HepG2 (cell line): ENCODE data around the gene SLC36A3. TPM values are rescaled to one million over a fixed set of nuclear protein-coding genes. Genes with fewer than 3 reads are reported as not detected.

ENCODE experiments used
- ATAC-seq: fragments of 200-7000 bp; cut with Tn5 transposase; 3 replicates; pipeline ENCODE4 v1.9.1; 2020; ENCODE audit warnings: mild to moderate bottlenecking, moderate library complexity
- BruUV-seq: library from RNA; stranded (reverse); fragments of 400-500 nt; replicated peaks from 2 replicates; lab custom pipeline; 2021; lab: Mats Ljungman, UMichigan
- CTCF ChIA-PET: fragments of 300-600 bp; formaldehyde crosslinking; extraction: SDS; loops from one replicate; lab custom pipeline; 2021; ENCODE audit warnings: low total read pairs, inconsistent platforms, low intra/inter-chr PET ratio; lab: Yijun Ruan, JAX
- POLR2A ChIA-PET: fragments of 350-600 bp; sonication (Branson Sonifier 250); formaldehyde crosslinking; loops from one replicate; lab custom pipeline; 2020; ENCODE audit warnings: antibody characterized with exemption, inconsistent platforms; lab: Yijun Ruan, JAX
- DNase-seq: peaks from one replicate; pipeline ENCODE4 v3.0.0-alpha.2; 2015; ENCODE audit warnings: low spot score
- FAIRE-seq: peaks from 3 replicates; lab custom pipeline; 2011; peaks lifted over from hg19 to GRCh38; lab: Jason Lieb, UNC
- H2AFZ ChIP-seq: one replicate; pipeline ENCODE4 v1.6.1; 2011; ENCODE audit warnings: low read length, inconsistent platforms
- H3K27ac ChIP-seq: fragments of 300-600 bp; 3 replicates; pipeline ENCODE4 v1.8.0; 2011; ENCODE audit warnings: mixed run types, mild to moderate bottlenecking, mixed read lengths, low read length, inconsistent platforms; ENCODE audit not compliant: insufficient read depth; ENCODE audit errors: extremely low read length
- H3K27me3 ChIP-seq, 2 experiments: fragments of 200-600 bp in 1 of 2; 2 replicates in 1 of 2; 3 replicates in 1 of 2; pipeline versions ENCODE4 v1.6.0 to v1.8.0; 2011; ENCODE audit warnings: low read length in 2 of 2, mild to moderate bottlenecking in 2 of 2, moderate library complexity in 2 of 2, inconsistent platforms in 1 of 2; ENCODE audit not compliant: insufficient read depth in 2 of 2, control insufficient read depth in 1 of 2
- H3K36me3 ChIP-seq, 2 experiments: fragments of 200-600 bp in 1 of 2; replicated peaks in 1 of 2; 2 replicates in 1 of 2; 3 replicates in 1 of 2; pipeline versions ENCODE4 v1.5.1 to v1.8.0; 2011; ENCODE audit warnings: low read length in 2 of 2, inconsistent platforms in 1 of 2; ENCODE audit not compliant: insufficient read depth in 2 of 2, control insufficient read depth in 1 of 2
- H3K4me1 ChIP-seq: 2 replicates; pipeline ENCODE4 v1.5.1; 2012; ENCODE audit warnings: low read length, inconsistent platforms; ENCODE audit not compliant: insufficient read depth
- H3K4me2 ChIP-seq: 2 replicates; pipeline ENCODE4 v1.6.0; 2011; ENCODE audit warnings: low read depth, low read length, inconsistent platforms
- H3K4me3 ChIP-seq, 3 experiments: fragments of 200-600 bp in 1 of 3; sonication (generic), shearing (Covaris generic) in 1 of 3; replicated peaks in 1 of 3; 2 replicates each; pipeline ENCODE4 v1.5.1; 2011 to 2016; ENCODE audit warnings: low read length in 3 of 3, inconsistent platforms in 2 of 3, low read depth in 2 of 3, mild to moderate bottlenecking in 2 of 3, control low read depth in 1 of 3, mixed read lengths in 1 of 3; ENCODE audit not compliant: insufficient read depth in 1 of 3
- H3K79me2 ChIP-seq: one replicate; pipeline ENCODE4 v1.6.1; 2011; ENCODE audit warnings: low read length, inconsistent platforms; ENCODE audit not compliant: insufficient read depth
- H3K9ac ChIP-seq: 2 replicates; pipeline ENCODE4 v1.6.0; 2011; ENCODE audit warnings: mild to moderate bottlenecking, low read depth, low read length, inconsistent platforms; ENCODE audit not compliant: insufficient read depth
- H3K9me3 ChIP-seq: 2 replicates; pipeline ENCODE4 v1.5.1; 2012; ENCODE audit warnings: mild to moderate bottlenecking, low read length
- H4K20me1 ChIP-seq: 2 replicates; pipeline ENCODE4 v1.6.0; 2011; ENCODE audit warnings: inconsistent platforms, mild to moderate bottlenecking, low read length, moderate library complexity; ENCODE audit not compliant: insufficient read depth
- AGO2 ChIP-seq: fragments of 200-400 bp; formaldehyde crosslinking; optimal IDR thresholded peaks from 2 replicates; pipeline ENCODE3; 2017; ENCODE audit warnings: mild to moderate bottlenecking, low read depth, low read length, moderate library complexity
- ARNT2 ChIP-seq: sonication (generic); formaldehyde crosslinking; IDR thresholded peaks from 2 replicates; pipeline ENCODE4 v1.8.0; 2022; ENCODE audit warnings: mild to moderate bottlenecking, low read depth, missing genetic modification reagents, moderate library complexity
- HCFC1 ChIP-seq: fragments of 150-350 bp; IDR thresholded peaks from 2 replicates; pipeline ENCODE4 v1.6.1; 2014; ENCODE audit warnings: low read depth, low read length
- MAFK ChIP-seq, 2 experiments: IDR thresholded peaks in 1 of 2; conservative IDR thresholded peaks in 1 of 2; 2 replicates each; pipeline ENCODE4 v1.6.1; 2011; ENCODE audit warnings: improper control_type of control experiment in 2 of 2, low read length in 2 of 2
- NR2F1 ChIP-seq, 2 experiments: fragments of 450-650 bp in 1 of 2; formaldehyde crosslinking in 1 of 2; IDR thresholded peaks; 2 replicates each; pipeline versions ENCODE4 v1.5.0 to v1.6.1; 2016 to 2020; ENCODE audit warnings: mild to moderate bottlenecking in 1 of 2, missing compliant biosample characterization in 1 of 2, missing genetic modification reagents in 1 of 2, moderate library complexity in 1 of 2
- SNAPC2 ChIP-seq: sonication (generic); formaldehyde crosslinking; IDR thresholded peaks from 2 replicates; pipeline ENCODE4 v1.8.1; 2022; ENCODE audit warnings: mild to moderate bottlenecking, missing genetic modification reagents
- ZNF772 ChIP-seq: sonication (generic); formaldehyde crosslinking; IDR thresholded peaks from 2 replicates; pipeline ENCODE4 v1.5.0; 2020; ENCODE audit warnings: mild to moderate bottlenecking, missing genetic modification reagents
- ZNF839 ChIP-seq: sonication (generic); formaldehyde crosslinking; IDR thresholded peaks from 2 replicates; pipeline ENCODE4 v1.4.0; 2020; ENCODE audit warnings: missing genetic modification reagents, mild to moderate bottlenecking, borderline replicate concordance
- WGBS: methylation state at CpG from one replicate; pipeline ENCODE4 v1.1.6; 2017; ENCODE audit warnings: low lambda C conversion rate; 5-methylcytosine and 5-hydroxymethylcytosine counted together
- in situ Hi-C: cut with HindIII; loops from 2 replicates; pipeline ENCODE4 v1.10.0; 2017; ENCODE audit warnings: low pct_unique_long_range_greater_than_20kb; ENCODE audit not compliant: extremely low pct_ligation_motif_present
- intact Hi-C: fragments of 100-400 bp; cut with micrococcal nuclease; formaldehyde crosslinking; loops from one replicate; pipeline ENCODE4 v1.10.0; 2022; ENCODE audit not compliant: unreplicated experiment
- polyA plus RNA-seq, 8 experiments: library from polyadenylated mRNA; depleted of rRNA in 3 of 8; stranded (reverse) in 7 of 8; unstranded in 1 of 8; fragments of >200 nt; fragmentation: Illumina TruSeq in 4 of 8; extraction: Trizol in 4 of 8; gene quantifications; 2 replicates each; pipeline versions ENCODE4 v1.2.1 to v1.2.3, GENCODE V29; 2011 to 2016; ENCODE audit warnings: low read depth in 4 of 8, missing spikeins in 1 of 8, mixed read lengths in 1 of 8; ENCODE audit not compliant: insufficient read depth in 1 of 8
- total RNA-seq, 5 experiments: library from RNA; depleted of rRNA; stranded (reverse); fragments of >200 nt; fragmentation: Illumina TruSeq; extraction: Trizol; gene quantifications; 2 replicates each; pipeline ENCODE4 v1.2.3, GENCODE V29; 2016; ENCODE audit warnings: low read depth in 1 of 5
- TF ChIP-seq, protein P1 (sequence below): sonication (generic); formaldehyde crosslinking; IDR thresholded peaks from 2 replicates; pipeline ENCODE4 v1.4.0; 2020; ENCODE audit warnings: mild to moderate bottlenecking, missing genetic modification reagents
- TF ChIP-seq, protein P2 (sequence below): sonication (generic); formaldehyde crosslinking; IDR thresholded peaks from 2 replicates; pipeline ENCODE4 v1.5.1; 2020; ENCODE audit warnings: mild to moderate bottlenecking, missing genetic modification reagents, borderline replicate concordance
- TF ChIP-seq, protein P3 (sequence below): sonication (generic); formaldehyde crosslinking; IDR thresholded peaks from 2 replicates; pipeline ENCODE4 v1.4.0; 2020; ENCODE audit warnings: missing genetic modification reagents; ENCODE audit errors: not compliant biosample characterization
- TF ChIP-seq, protein P4 (sequence below): sonication (generic); formaldehyde crosslinking; IDR thresholded peaks from 2 replicates; pipeline ENCODE4 v1.4.0; 2020; ENCODE audit warnings: mild to moderate bottlenecking, missing genetic modification reagents

The SLC36A3 gene
- total and polyA plus RNA-seq, 2 of the 13 experiments (the other 11 are each of a cell fraction or from before 2014, with no cell fraction given), result not detected

DNA sequence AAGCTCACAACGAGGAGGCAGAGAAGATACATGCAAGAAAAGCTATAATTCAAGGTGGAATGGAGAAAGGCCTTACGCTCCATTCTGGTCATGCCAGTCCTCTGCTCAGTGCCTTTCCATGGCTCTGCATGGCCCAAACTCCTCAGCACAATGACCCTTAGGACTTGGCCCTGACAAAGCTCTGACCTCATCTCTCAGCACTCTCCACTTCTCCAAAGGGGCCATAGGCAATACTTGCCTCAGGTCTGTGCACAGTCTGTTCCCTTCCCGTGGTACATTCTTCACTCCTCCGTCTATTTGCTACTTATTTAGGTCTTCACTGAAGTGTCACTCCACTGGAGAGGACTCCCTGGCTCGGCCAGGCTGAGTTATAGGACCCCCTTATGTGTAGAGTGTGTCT lies 24.7 kb downstream of the SLC36A3 start (continued):
- TF ChIP-seq ARNT2, result no peak
- TF ChIP-seq, protein P1, sequence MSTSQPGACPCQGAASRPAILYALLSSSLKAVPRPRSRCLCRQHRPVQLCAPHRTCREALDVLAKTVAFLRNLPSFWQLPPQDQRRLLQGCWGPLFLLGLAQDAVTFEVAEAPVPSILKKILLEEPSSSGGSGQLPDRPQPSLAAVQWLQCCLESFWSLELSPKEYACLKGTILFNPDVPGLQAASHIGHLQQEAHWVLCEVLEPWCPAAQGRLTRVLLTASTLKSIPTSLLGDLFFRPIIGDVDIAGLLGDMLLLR (CRISPR knock-in tag), result no peak
- no peak for TF ChIP-seq AGO2
- no peak for TF ChIP-seq HCFC1
- TF ChIP-seq, protein P2, sequence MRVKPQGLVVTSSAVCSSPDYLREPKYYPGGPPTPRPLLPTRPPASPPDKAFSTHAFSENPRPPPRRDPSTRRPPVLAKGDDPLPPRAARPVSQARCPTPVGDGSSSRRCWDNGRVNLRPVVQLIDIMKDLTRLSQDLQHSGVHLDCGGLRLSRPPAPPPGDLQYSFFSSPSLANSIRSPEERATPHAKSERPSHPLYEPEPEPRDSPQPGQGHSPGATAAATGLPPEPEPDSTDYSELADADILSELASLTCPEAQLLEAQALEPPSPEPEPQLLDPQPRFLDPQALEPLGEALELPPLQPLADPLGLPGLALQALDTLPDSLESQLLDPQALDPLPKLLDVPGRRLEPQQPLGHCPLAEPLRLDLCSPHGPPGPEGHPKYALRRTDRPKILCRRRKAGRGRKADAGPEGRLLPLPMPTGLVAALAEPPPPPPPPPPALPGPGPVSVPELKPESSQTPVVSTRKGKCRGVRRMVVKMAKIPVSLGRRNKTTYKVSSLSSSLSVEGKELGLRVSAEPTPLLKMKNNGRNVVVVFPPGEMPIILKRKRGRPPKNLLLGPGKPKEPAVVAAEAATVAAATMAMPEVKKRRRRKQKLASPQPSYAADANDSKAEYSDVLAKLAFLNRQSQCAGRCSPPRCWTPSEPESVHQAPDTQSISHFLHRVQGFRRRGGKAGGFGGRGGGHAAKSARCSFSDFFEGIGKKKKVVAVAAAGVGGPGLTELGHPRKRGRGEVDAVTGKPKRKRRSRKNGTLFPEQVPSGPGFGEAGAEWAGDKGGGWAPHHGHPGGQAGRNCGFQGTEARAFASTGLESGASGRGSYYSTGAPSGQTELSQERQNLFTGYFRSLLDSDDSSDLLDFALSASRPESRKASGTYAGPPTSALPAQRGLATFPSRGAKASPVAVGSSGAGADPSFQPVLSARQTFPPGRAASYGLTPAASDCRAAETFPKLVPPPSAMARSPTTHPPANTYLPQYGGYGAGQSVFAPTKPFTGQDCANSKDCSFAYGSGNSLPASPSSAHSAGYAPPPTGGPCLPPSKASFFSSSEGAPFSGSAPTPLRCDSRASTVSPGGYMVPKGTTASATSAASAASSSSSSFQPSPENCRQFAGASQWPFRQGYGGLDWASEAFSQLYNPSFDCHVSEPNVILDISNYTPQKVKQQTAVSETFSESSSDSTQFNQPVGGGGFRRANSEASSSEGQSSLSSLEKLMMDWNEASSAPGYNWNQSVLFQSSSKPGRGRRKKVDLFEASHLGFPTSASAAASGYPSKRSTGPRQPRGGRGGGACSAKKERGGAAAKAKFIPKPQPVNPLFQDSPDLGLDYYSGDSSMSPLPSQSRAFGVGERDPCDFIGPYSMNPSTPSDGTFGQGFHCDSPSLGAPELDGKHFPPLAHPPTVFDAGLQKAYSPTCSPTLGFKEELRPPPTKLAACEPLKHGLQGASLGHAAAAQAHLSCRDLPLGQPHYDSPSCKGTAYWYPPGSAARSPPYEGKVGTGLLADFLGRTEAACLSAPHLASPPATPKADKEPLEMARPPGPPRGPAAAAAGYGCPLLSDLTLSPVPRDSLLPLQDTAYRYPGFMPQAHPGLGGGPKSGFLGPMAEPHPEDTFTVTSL (CRISPR knock-in tag), result no peak

DNA sequence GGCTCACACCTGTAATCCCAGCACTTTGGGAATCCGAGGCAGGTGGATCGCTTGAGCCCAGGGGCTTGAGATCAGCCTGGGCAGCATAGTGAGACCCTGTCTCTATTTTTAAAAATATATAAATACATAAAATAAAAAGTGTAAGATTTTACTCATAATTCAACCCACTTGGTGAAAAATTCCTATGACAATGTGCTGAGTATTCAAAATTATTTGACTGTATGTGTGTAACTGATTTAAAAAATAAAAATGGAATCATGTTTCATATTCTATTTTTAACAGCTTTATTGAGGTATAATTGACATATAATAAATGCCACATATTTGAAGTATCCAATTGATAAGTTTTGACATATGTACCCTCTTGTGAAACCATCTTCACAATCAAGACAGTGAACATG lies 27.8 kb downstream of the SLC36A3 start:
- H3K79me2 ChIP-seq, result no peaks in the 10 kb centered on the region
- ChIA-PET CTCF (no interaction called here), POLR2A (no interaction called here)
- H3K27me3 ChIP-seq, result no peaks in the 10 kb centered on the region
- WGBS, result 68% methylated on average over 2 of the region's 2 CpGs
- H2AFZ ChIP-seq, result no peak overlapping the region
- no peak overlapping the region for H3K9ac ChIP-seq
- FAIRE-seq, result no peak
- ATAC-seq, result no peak
- intact Hi-C loops, result no loop called here
- no peak overlapping the region for H3K4me2 ChIP-seq
- H3K27ac ChIP-seq, result no peak overlapping the region
- no peaks in the 10 kb centered on the region for H3K4me1 ChIP-seq
- no TSS peak for BruUV-seq
- no peaks in the 10 kb centered on the region for H3K36me3 ChIP-seq
- H3K9me3 ChIP-seq, result no peaks in the 10 kb centered on the region
- H3K4me3 ChIP-seq, result no peak overlapping the region
- no peak for DNase-seq
- in situ Hi-C loops, result no loop called here
- H4K20me1 ChIP-seq, result no peaks in the 10 kb centered on the region
- TF ChIP-seq SNAPC2, result no peak
- TF ChIP-seq ZNF839 (CRISPR knock-in tag), result no peak
- TF ChIP-seq, protein P3, sequence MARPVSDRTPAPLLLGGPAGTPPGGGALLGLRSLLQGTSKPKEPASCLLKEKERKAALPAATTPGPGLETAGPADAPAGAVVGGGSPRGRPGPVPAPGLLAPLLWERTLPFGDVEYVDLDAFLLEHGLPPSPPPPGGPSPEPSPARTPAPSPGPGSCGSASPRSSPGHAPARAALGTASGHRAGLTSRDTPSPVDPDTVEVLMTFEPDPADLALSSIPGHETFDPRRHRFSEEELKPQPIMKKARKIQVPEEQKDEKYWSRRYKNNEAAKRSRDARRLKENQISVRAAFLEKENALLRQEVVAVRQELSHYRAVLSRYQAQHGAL (CRISPR knock-in tag), result no peak
- TF ChIP-seq NR2F1 (CRISPR knock-in tag; IDR thresholded peaks at IDR 0.05), result no peak
- TF ChIP-seq, protein P4, sequence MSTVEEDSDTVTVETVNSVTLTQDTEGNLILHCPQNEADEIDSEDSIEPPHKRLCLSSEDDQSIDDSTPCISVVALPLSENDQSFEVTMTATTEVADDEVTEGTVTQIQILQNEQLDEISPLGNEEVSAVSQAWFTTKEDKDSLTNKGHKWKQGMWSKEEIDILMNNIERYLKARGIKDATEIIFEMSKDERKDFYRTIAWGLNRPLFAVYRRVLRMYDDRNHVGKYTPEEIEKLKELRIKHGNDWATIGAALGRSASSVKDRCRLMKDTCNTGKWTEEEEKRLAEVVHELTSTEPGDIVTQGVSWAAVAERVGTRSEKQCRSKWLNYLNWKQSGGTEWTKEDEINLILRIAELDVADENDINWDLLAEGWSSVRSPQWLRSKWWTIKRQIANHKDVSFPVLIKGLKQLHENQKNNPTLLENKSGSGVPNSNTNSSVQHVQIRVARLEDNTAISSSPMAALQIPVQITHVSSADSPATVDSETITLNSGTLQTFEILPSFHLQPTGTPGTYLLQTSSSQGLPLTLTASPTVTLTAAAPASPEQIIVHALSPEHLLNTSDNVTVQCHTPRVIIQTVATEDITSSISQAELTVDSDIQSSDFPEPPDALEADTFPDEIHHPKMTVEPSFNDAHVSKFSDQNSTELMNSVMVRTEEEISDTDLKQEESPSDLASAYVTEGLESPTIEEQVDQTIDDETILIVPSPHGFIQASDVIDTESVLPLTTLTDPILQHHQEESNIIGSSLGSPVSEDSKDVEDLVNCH, result no peak
- peak in 1 of 2 experiments; percentile 62; a peak in 2 of 4 replicates for TF ChIP-seq MAFK (conservative IDR thresholded peaks at IDR 0.05 in 1 of 2, IDR thresholded peaks at IDR 0.05 in 1 of 2; ENCODE audit: low read length in 2 of 2)
- TF ChIP-seq ZNF772 (CRISPR knock-in tag), result no peak
